ENCODE measurements around the gene LRRC39. TPM values are rescaled to one million over a fixed set of nuclear protein-coding genes. Genes with fewer than 3 reads are reported as not detected.

LRRC39 gene
- total and polyA plus RNA-seq, 7 experiments from 2014 or later = 0.53 to 1.9 (median 1.1) TPM; not detected in 2

GRCh38 chr1:100162881-100163280, 15.2 kb downstream of the LRRC39 start:
- no peak overlapping the region for H3K27ac ChIP-seq (ENCODE audit: low read depth, low read length)
- no peaks in the 10 kb centered on the region for H3K27me3 Mint-ChIP-seq
- intact Hi-C loops (cut with micrococcal nuclease) = no loop called here
- no peaks in the 10 kb centered on the region for H3K36me3 ChIP-seq (ENCODE audit: control insufficient read depth in 2 of 3, insufficient read depth in 3 of 3, low read length in 3 of 3)
- POLR2A ChIA-PET = no interaction called here
- ATAC-seq = no peak
- no peaks in the 10 kb centered on the region for H3K4me1 ChIP-seq (ENCODE audit: control insufficient read depth in 2 of 2, insufficient read depth in 2 of 2, low read length in 2 of 2)
- no peak overlapping the region for H3K4me3 ChIP-seq (ENCODE audit: low read length)
- H3K27me3 ChIP-seq (ENCODE audit: control insufficient read depth in 2 of 2, insufficient read depth in 2 of 2, low read length in 2 of 2) = no peaks in the 10 kb centered on the region
- H3K4me3 Mint-ChIP-seq = no peak overlapping the region
- H3K9me3 ChIP-seq (ENCODE audit: control insufficient read depth in 2 of 3, low read length in 3 of 3) = no peaks in the 10 kb centered on the region
- CTCF ChIA-PET = no interaction called here
- H3K27ac Mint-ChIP-seq = no peak overlapping the region
- no peaks in the 10 kb centered on the region for H3K9me3 Mint-ChIP-seq
- no peaks in the 10 kb centered on the region for H3K4me1 Mint-ChIP-seq
- DNase-seq = no peak
- H3K36me3 Mint-ChIP-seq = peaks cover 0 to 6% (median 4%) of the 10 kb centered on the region in 5 donors

GRCh38 chr1:100152271-100152670, 25.8 kb downstream of the LRRC39 start:
- H3K27me3 ChIP-seq (ENCODE audit: control insufficient read depth in 2 of 2, insufficient read depth in 2 of 2, low read length in 2 of 2) = no peaks in the 10 kb centered on the region
- Mint-ChIP-seq H3K36me3 (peaks cover 8 to 14% (median 11%) of the 10 kb centered on the region in 5 donors), H3K27ac (peak overlapping the region in 7 of 9 donors; percentile 10 to 63 (median 36)), H3K4me3 (no peak overlapping the region), H3K9me3 (peaks cover 0 to 3% (median 0%) of the 10 kb centered on the region in 11 donors), H3K27me3 (no peaks in the 10 kb centered on the region), H3K4me1 (peaks cover 4 to 14% (median 7%) of the 10 kb centered on the region in 7 donors)
- no peak overlapping the region for H3K4me3 ChIP-seq (ENCODE audit: low read length)
- POLR2A ChIA-PET = no interaction called here
- H3K4me1 ChIP-seq (ENCODE audit: control insufficient read depth in 2 of 2, insufficient read depth in 2 of 2, low read length in 2 of 2) = no peaks in the 10 kb centered on the region
- ATAC-seq (no peak), DNase-seq (no peak)
- H3K36me3 ChIP-seq (ENCODE audit: control insufficient read depth in 2 of 3, insufficient read depth in 3 of 3, low read length in 3 of 3) = peaks cover 0 to 7% (median 4%) of the 10 kb centered on the region in 3 experiments
- H3K27ac ChIP-seq (ENCODE audit: low read depth, low read length) = no peak overlapping the region
- no peaks in the 10 kb centered on the region for H3K9me3 ChIP-seq (ENCODE audit: control insufficient read depth in 2 of 3, low read length in 3 of 3)
- intact Hi-C loops (cut with micrococcal nuclease) = no loop called here
- CTCF ChIA-PET = interaction anchor here (1.0 kb wide), 1 partner anchor 67 kb away, joined by 3 read pairs; no protein-coding TSS in a partner anchor

DNA sequence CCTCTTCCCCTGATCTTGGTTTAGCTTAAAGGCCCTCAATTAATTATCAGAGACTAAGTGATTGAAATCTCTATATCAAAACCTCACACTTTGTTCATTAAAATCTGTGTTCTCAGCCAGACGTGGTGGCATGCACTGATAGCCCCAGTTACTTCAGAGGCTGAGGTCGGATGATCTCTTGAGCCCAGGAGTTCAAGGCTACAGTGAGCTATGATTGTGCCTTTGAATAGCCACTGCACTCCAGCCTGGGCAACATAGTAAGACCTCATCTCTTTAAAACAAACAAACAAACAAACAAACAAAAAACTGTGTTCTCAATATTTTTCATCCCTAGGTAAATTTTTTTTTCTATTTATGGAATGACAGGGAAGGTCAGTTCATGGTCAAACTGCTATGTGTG, 26.4 kb downstream of the LRRC39 start:
- ChIA-PET CTCF (no interaction called here), POLR2A (no interaction called here)
- Histone ChIP-seq H3K9me3 (ENCODE audit: control insufficient read depth in 2 of 3, low read length in 3 of 3) (no peaks in the 10 kb centered on the region), H3K36me3 (ENCODE audit: control insufficient read depth in 2 of 3, insufficient read depth in 3 of 3, low read length in 3 of 3) (peaks cover 0 to 10% (median 4%) of the 10 kb centered on the region in 3 experiments), H3K4me3 (ENCODE audit: low read length) (no peak overlapping the region), H3K27me3 (ENCODE audit: control insufficient read depth in 2 of 2, insufficient read depth in 2 of 2, low read length in 2 of 2) (no peaks in the 10 kb centered on the region), H3K27ac (ENCODE audit: low read depth, low read length) (no peak overlapping the region), H3K4me1 (ENCODE audit: control insufficient read depth in 2 of 2, insufficient read depth in 2 of 2, low read length in 2 of 2) (no peaks in the 10 kb centered on the region)
- H3K4me3 Mint-ChIP-seq = no peak overlapping the region
- no peaks in the 10 kb centered on the region for H3K27me3 Mint-ChIP-seq
- H3K9me3 Mint-ChIP-seq = peaks cover 0 to 3% (median 0%) of the 10 kb centered on the region in 11 donors
- H3K27ac Mint-ChIP-seq = peak overlapping the region in 6 of 9 donors; percentile 10 to 63 (median 41)
- intact Hi-C loops (cut with micrococcal nuclease) = no loop called here
- no peak for ATAC-seq
- no peak for DNase-seq
- peaks cover 4 to 14% (median 7%) of the 10 kb centered on the region in 7 donors for H3K4me1 Mint-ChIP-seq
- peaks cover 8 to 16% (median 13%) of the 10 kb centered on the region in 5 donors for H3K36me3 Mint-ChIP-seq

DNA sequence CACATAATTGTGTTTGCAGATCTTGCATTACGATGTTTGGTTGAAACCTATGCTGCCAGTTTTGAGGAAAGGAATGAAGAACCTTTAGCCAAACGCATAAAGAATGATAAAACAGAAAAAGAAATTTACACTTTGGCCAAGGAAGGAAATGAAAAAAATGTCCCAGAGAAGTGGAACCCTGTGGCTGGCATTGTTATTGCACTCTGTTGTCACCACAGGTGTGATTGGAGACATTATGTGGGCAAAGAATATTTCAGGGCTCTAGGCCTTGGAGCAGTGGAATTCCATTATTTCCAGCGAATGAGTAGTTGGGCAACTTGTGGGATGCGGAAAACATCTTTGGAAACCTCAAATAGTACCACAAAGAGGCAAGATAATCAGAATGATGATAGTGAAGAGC, 30.2 kb downstream of the LRRC39 start:
- H3K9me3 Mint-ChIP-seq = peaks cover 0 to 3% (median 0%) of the 10 kb centered on the region in 11 donors
- CTCF ChIA-PET = no interaction called here
- intact Hi-C loops (cut with micrococcal nuclease) = no loop called here
- H3K36me3 ChIP-seq (ENCODE audit: control insufficient read depth in 2 of 3, insufficient read depth in 3 of 3, low read length in 3 of 3) = peaks cover 0 to 43% (median 17%) of the 10 kb centered on the region in 3 experiments
- H3K4me1 ChIP-seq (ENCODE audit: control insufficient read depth in 2 of 2, insufficient read depth in 2 of 2, low read length in 2 of 2) = no peaks in the 10 kb centered on the region
- H3K36me3 Mint-ChIP-seq = peaks cover 8 to 38% (median 29%) of the 10 kb centered on the region in 5 donors
- no peak overlapping the region for H3K4me3 ChIP-seq (ENCODE audit: low read length)
- peak overlapping the region in 4 of 9 donors; percentile 32 to 58 (median 48) for H3K27ac Mint-ChIP-seq
- H3K9me3 ChIP-seq (ENCODE audit: control insufficient read depth in 2 of 3, low read length in 3 of 3) = no peaks in the 10 kb centered on the region
- POLR2A ChIA-PET = no interaction called here
- no peak overlapping the region for H3K4me3 Mint-ChIP-seq
- DNase-seq (no peak), ATAC-seq (no peak)
- H3K27me3 Mint-ChIP-seq = no peaks in the 10 kb centered on the region
- peaks cover 4 to 10% (median 7%) of the 10 kb centered on the region in 7 donors for H3K4me1 Mint-ChIP-seq
- no peaks in the 10 kb centered on the region for H3K27me3 ChIP-seq (ENCODE audit: control insufficient read depth in 2 of 2, insufficient read depth in 2 of 2, low read length in 2 of 2)
- no peak overlapping the region for H3K27ac ChIP-seq (ENCODE audit: low read depth, low read length)

GRCh38 chr1:100146958-100147357, 31.1 kb downstream of the LRRC39 start:
- DNase-seq (no peak), ATAC-seq (no peak)
- peaks cover 13 to 44% (median 36%) of the 10 kb centered on the region in 5 donors for H3K36me3 Mint-ChIP-seq
- Histone ChIP-seq H3K36me3 (ENCODE audit: control insufficient read depth in 2 of 3, insufficient read depth in 3 of 3, low read length in 3 of 3) (peaks cover 7 to 51% (median 24%) of the 10 kb centered on the region in 3 experiments), H3K27ac (ENCODE audit: low read depth, low read length) (no peak overlapping the region), H3K4me1 (ENCODE audit: control insufficient read depth in 2 of 2, insufficient read depth in 2 of 2, low read length in 2 of 2) (no peaks in the 10 kb centered on the region), H3K27me3 (ENCODE audit: control insufficient read depth in 2 of 2, insufficient read depth in 2 of 2, low read length in 2 of 2) (no peaks in the 10 kb centered on the region), H3K4me3 (ENCODE audit: low read length) (no peak overlapping the region), H3K9me3 (ENCODE audit: control insufficient read depth in 2 of 3, low read length in 3 of 3) (no peaks in the 10 kb centered on the region)
- H3K4me3 Mint-ChIP-seq = no peak overlapping the region
- H3K27me3 Mint-ChIP-seq = no peaks in the 10 kb centered on the region
- peaks cover 0 to 3% (median 0%) of the 10 kb centered on the region in 11 donors for H3K9me3 Mint-ChIP-seq
- H3K4me1 Mint-ChIP-seq = peaks cover 0 to 12% (median 4%) of the 10 kb centered on the region in 7 donors
- POLR2A ChIA-PET = no interaction called here
- intact Hi-C loops (cut with micrococcal nuclease) = no loop called here
- H3K27ac Mint-ChIP-seq = peak overlapping the region in 2 of 9 donors; percentile 12 to 53
- CTCF ChIA-PET = no interaction called here

GRCh38 chr1:100145116-100145515, 32.9 kb downstream of the LRRC39 start:
- no peaks in the 10 kb centered on the region for H3K9me3 ChIP-seq (ENCODE audit: control insufficient read depth in 2 of 3, low read length in 3 of 3)
- Mint-ChIP-seq H3K4me3 (no peak overlapping the region), H3K9me3 (no peaks in the 10 kb centered on the region), H3K36me3 (peaks cover 16 to 49% (median 31%) of the 10 kb centered on the region in 5 donors), H3K27me3 (no peaks in the 10 kb centered on the region), H3K4me1 (peaks cover 0 to 16% (median 8%) of the 10 kb centered on the region in 7 donors), H3K27ac (peak overlapping the region in 4 of 9 donors; percentile 0 to 65 (median 36))
- POLR2A ChIA-PET = no interaction called here
- CTCF ChIA-PET = no interaction called here
- no peak for DNase-seq
- H3K4me1 ChIP-seq (ENCODE audit: control insufficient read depth in 2 of 2, insufficient read depth in 2 of 2, low read length in 2 of 2) = no peaks in the 10 kb centered on the region
- intact Hi-C loops (cut with micrococcal nuclease) = no loop called here
- no peak for ATAC-seq
- peaks cover 22 to 67% (median 28%) of the 10 kb centered on the region in 3 experiments for H3K36me3 ChIP-seq (ENCODE audit: control insufficient read depth in 2 of 3, insufficient read depth in 3 of 3, low read length in 3 of 3)
- H3K4me3 ChIP-seq (ENCODE audit: low read length) = no peak overlapping the region
- no peaks in the 10 kb centered on the region for H3K27me3 ChIP-seq (ENCODE audit: control insufficient read depth in 2 of 2, insufficient read depth in 2 of 2, low read length in 2 of 2)
- no peak overlapping the region for H3K27ac ChIP-seq (ENCODE audit: low read depth, low read length)

DNA sequence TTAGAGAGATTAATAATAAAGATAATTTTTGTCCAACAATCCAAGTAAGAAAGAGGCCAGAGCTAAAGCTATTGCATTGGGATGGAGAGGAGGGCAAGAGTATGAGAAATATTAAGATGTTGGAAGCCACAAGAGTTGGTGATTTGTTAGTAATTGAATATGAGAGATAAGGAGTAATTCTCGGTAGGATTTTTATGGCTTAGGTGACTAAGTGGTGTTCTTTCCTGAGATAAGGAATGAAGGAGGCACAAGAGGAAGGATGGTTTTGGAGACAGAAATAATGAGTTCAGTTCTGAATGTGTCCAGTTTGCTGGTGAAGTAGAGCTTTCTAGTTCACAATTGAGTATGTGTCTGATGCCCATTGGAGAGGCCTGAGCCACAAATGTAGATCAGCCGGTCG, 35.7 kb downstream of the LRRC39 start:
- POLR2A ChIA-PET = no interaction called here
- no peak for ATAC-seq
- Histone ChIP-seq H3K9me3 (ENCODE audit: control insufficient read depth in 2 of 3, low read length in 3 of 3) (no peaks in the 10 kb centered on the region), H3K4me1 (ENCODE audit: control insufficient read depth in 2 of 2, insufficient read depth in 2 of 2, low read length in 2 of 2) (no peaks in the 10 kb centered on the region), H3K4me3 (ENCODE audit: low read length) (no peak overlapping the region), H3K27ac (ENCODE audit: low read depth, low read length) (no peak overlapping the region), H3K36me3 (ENCODE audit: control insufficient read depth in 2 of 3, insufficient read depth in 3 of 3, low read length in 3 of 3) (peaks cover 29 to 76% (median 43%) of the 10 kb centered on the region in 3 experiments), H3K27me3 (ENCODE audit: control insufficient read depth in 2 of 2, insufficient read depth in 2 of 2, low read length in 2 of 2) (no peaks in the 10 kb centered on the region)
- peak overlapping the region in 2 of 9 donors; percentile 34 to 56 for H3K27ac Mint-ChIP-seq
- intact Hi-C loops (cut with micrococcal nuclease) = no loop called here
- DNase-seq = no peak
- H3K27me3 Mint-ChIP-seq = no peaks in the 10 kb centered on the region
- H3K36me3 Mint-ChIP-seq = peaks cover 13 to 59% (median 36%) of the 10 kb centered on the region in 5 donors
- H3K4me3 Mint-ChIP-seq = no peak overlapping the region
- peaks cover 0 to 16% (median 12%) of the 10 kb centered on the region in 7 donors for H3K4me1 Mint-ChIP-seq
- CTCF ChIA-PET = interaction anchor here (0.5 kb wide), 1 partner anchor 170 kb away, joined by 4 read pairs; no protein-coding TSS in a partner anchor
- no peaks in the 10 kb centered on the region for H3K9me3 Mint-ChIP-seq
